CD4-positive, alpha-beta T cell (primary cell): ENCODE data around the gene LMO4. TPM values are rescaled to one million over a fixed set of nuclear protein-coding genes. Genes with fewer than 3 reads are reported as not detected.

Source experiments
- ATAC-seq: fragments of 200-7000 bp; cut with Tn5 transposase; one replicate; pipeline ENCODE4 v1.10.0; 2022; ENCODE audit warnings: mild to moderate bottlenecking; ENCODE audit not compliant: poor library complexity
- CTCF ChIA-PET: fragments of 350-600 bp; sonication (Branson Sonifier 250); formaldehyde crosslinking; loops from one replicate; lab custom pipeline; 2021; ENCODE audit warnings: antibody characterized with exemption, inconsistent platforms; lab: Charles Lee
- POLR2A ChIA-PET: fragments of 350-600 bp; sonication (Branson Sonifier 250); formaldehyde crosslinking; loops from one replicate; lab custom pipeline; 2021; ENCODE audit warnings: antibody characterized with exemption, inconsistent platforms; lab: Charles Lee
- DNase-seq, 14 experiments: peaks; one replicate each; pipeline ENCODE4 v3.0.0-alpha.2; 2013 to 2020; ENCODE audit warnings: mixed read lengths in 2 of 14
- H3K27ac ChIP-seq, 2 donors: one replicate each; pipeline versions ENCODE4 v1.5.1 to v1.7.0; 2013; ENCODE audit warnings: low read length in 2 of 2, low read depth in 1 of 2, mild to moderate bottlenecking in 1 of 2
- H3K27me3 ChIP-seq, 2 experiments: 1 replicate in 1 of 2; 2 replicates in 1 of 2; pipeline versions ENCODE4 v1.6.1 to v1.7.0; 2013; ENCODE audit warnings: low read length in 2 of 2, control low read depth in 1 of 2, mild to moderate bottlenecking in 1 of 2, moderate library complexity in 1 of 2; ENCODE audit not compliant: insufficient read depth in 2 of 2, control insufficient read depth in 1 of 2
- H3K36me3 ChIP-seq: one replicate; pipeline ENCODE4 v1.6.1; 2013; ENCODE audit warnings: low read length, control low read depth; ENCODE audit not compliant: insufficient read depth
- H3K4me1 ChIP-seq: one replicate; pipeline ENCODE4 v1.6.1; 2013; ENCODE audit warnings: low read length, control low read depth; ENCODE audit not compliant: insufficient read depth
- H3K4me3 ChIP-seq: one replicate; pipeline ENCODE4 v1.5.1; 2013; ENCODE audit warnings: mild to moderate bottlenecking, low read length, moderate library complexity
- H3K9me3 ChIP-seq, 2 experiments: 1 replicate in 1 of 2; 2 replicates in 1 of 2; pipeline versions ENCODE4 v1.6.1 to v1.7.0; 2013; ENCODE audit warnings: low read length in 2 of 2, mild to moderate bottlenecking in 2 of 2, control low read depth in 1 of 2, moderate library complexity in 1 of 2; ENCODE audit not compliant: control insufficient read depth in 1 of 2, insufficient read depth in 1 of 2
- H3K27ac Mint-ChIP-seq: one replicate; pipeline ENCODE4 v1.8.0; 2020; ENCODE audit warnings: mixed read lengths
- H3K27me3 Mint-ChIP-seq: one replicate; pipeline ENCODE4 v1.8.0; 2021; ENCODE audit warnings: mixed read lengths
- H3K36me3 Mint-ChIP-seq: one replicate; pipeline ENCODE4 v1.8.0; 2021; ENCODE audit warnings: low read depth, mixed read lengths
- H3K4me1 Mint-ChIP-seq: one replicate; pipeline ENCODE4 v1.8.0; 2021; ENCODE audit warnings: low read depth, mixed read lengths
- H3K4me3 Mint-ChIP-seq: one replicate; pipeline ENCODE4 v1.8.0; 2020; ENCODE audit warnings: mild to moderate bottlenecking, mixed read lengths
- H3K9me3 Mint-ChIP-seq: one replicate; pipeline ENCODE4 v1.8.0; 2020; ENCODE audit warnings: mixed read lengths
- intact Hi-C, 2 experiments: fragments of 100-400 bp; cut with DNase I in 1 of 2; cut with micrococcal nuclease in 1 of 2; formaldehyde crosslinking; loops; one replicate each; pipeline versions ENCODE4 v1.15.1 to v1.9.0; 2023 to 2025; cut with DNase I, micrococcal nuclease
- total RNA-seq, 174 experiments: library from RNA in 2 of 174; stranded (reverse) in 2 of 174; gene quantifications; one replicate each; pipeline ENCODE4 v1.2.3 and lab custom pipeline; 2021 to 2026
- TF ChIP-seq, protein P1 (sequence below): fragments of 200-600 bp; IDR thresholded peaks from one replicate; pipeline ENCODE4 v1.8.0; 2022; ENCODE audit warnings: antibody characterized with exemption, mild to moderate bottlenecking

The LMO4 gene
- total RNA-seq, 2 experiments from 2014 or later = 16.0 to 18.2 TPM

DNA sequence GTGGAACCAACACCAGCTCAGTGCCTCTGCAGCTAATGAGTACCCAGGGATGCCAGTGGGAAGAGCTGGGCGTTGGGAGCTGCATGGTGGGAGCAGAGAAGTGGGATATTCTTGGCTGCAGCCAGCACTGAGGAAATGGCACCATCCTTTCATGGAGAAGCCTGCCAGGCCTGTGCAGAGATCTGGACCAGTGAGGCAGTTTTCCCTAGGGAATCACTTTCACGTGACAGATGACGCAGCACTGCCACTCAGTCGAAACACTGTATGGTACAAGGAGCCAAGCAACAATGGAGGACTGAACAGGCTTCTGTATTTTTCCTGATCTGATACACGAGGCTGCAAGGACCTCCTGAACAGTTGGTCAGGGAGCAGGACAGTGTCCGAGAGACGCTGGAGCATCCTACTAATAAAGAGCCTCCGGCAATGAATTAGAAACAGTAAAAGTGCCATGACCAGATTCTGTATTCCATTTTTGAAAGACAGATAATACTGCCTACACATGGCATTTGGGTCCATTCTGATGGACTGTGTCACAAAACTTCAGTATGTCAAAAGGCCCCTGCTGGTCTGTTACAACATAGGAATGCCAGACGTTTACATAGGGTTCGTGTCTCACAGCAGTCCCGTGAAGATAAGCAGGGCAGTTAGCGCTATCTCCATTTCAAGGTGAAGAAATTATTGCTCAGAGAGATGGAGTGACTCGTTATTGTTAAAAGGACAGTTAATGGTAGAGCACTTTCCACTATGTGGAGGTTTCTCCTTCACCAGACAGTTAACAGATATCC lies 44.0 kb upstream of the LMO4 start:
- Histone ChIP-seq H3K4me3 (no peak overlapping the region), H3K27me3 (no peaks in the 10 kb centered on the region), H3K27ac (no peak overlapping the region), H3K4me1 (no peaks in the 10 kb centered on the region), H3K9me3 (no peaks in the 10 kb centered on the region), H3K36me3 (no peaks in the 10 kb centered on the region)
- TF ChIP-seq, protein P1, sequence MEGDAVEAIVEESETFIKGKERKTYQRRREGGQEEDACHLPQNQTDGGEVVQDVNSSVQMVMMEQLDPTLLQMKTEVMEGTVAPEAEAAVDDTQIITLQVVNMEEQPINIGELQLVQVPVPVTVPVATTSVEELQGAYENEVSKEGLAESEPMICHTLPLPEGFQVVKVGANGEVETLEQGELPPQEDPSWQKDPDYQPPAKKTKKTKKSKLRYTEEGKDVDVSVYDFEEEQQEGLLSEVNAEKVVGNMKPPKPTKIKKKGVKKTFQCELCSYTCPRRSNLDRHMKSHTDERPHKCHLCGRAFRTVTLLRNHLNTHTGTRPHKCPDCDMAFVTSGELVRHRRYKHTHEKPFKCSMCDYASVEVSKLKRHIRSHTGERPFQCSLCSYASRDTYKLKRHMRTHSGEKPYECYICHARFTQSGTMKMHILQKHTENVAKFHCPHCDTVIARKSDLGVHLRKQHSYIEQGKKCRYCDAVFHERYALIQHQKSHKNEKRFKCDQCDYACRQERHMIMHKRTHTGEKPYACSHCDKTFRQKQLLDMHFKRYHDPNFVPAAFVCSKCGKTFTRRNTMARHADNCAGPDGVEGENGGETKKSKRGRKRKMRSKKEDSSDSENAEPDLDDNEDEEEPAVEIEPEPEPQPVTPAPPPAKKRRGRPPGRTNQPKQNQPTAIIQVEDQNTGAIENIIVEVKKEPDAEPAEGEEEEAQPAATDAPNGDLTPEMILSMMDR = no peak
- ATAC-seq = no peak
- Mint-ChIP-seq H3K27ac (no peak overlapping the region), H3K36me3 (no peaks in the 10 kb centered on the region), H3K4me3 (no peak overlapping the region), H3K27me3 (peaks cover 3% of the 10 kb centered on the region), H3K4me1 (no peaks in the 10 kb centered on the region), H3K9me3 (no peaks in the 10 kb centered on the region)
- ChIA-PET POLR2A (no interaction called here), CTCF (no interaction called here)
- intact Hi-C loops = no loop called here
- DNase-seq = no peak

DNA sequence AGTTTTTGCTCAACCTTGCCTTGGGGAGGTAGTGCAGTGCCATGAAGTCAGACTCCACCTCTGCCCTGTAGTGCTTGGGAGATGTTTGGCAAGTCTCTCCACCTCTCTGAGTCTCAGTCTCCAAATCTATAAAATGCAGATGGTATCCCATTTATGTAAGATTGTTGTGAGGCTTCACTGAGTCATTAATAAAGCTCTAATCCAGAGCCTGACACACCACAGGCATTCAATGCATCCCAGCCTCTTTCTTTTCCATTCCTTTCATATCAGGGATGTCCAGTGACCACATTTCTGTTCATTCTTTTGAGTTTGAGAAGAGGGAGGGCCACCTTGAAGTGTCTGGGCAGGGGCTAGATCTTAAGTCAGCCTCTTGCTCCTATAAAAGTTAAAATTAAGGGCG lies 37.6 kb upstream of the LMO4 start:
- ATAC-seq (no peak), DNase-seq (no peak)
- Histone ChIP-seq H3K9me3 (no peaks in the 10 kb centered on the region), H3K4me3 (no peak overlapping the region), H3K27ac (no peak overlapping the region), H3K4me1 (no peaks in the 10 kb centered on the region), H3K27me3 (no peaks in the 10 kb centered on the region), H3K36me3 (no peaks in the 10 kb centered on the region)
- H3K36me3 Mint-ChIP-seq = no peaks in the 10 kb centered on the region
- no peak overlapping the region for H3K27ac Mint-ChIP-seq
- H3K4me3 Mint-ChIP-seq = no peak overlapping the region
- CTCF ChIA-PET = no interaction called here
- peaks cover 7% of the 10 kb centered on the region for H3K27me3 Mint-ChIP-seq
- POLR2A ChIA-PET = no interaction called here
- TF ChIP-seq, protein P1 = no peak
- H3K4me1 Mint-ChIP-seq = no peaks in the 10 kb centered on the region
- intact Hi-C loops = loop anchor here in 1 of 2 experiments (5.0 to 10.0 kb wide), 2 partner anchors 774 to 1301 kb away; no protein-coding TSS in a partner anchor
- H3K9me3 Mint-ChIP-seq = no peaks in the 10 kb centered on the region

DNA sequence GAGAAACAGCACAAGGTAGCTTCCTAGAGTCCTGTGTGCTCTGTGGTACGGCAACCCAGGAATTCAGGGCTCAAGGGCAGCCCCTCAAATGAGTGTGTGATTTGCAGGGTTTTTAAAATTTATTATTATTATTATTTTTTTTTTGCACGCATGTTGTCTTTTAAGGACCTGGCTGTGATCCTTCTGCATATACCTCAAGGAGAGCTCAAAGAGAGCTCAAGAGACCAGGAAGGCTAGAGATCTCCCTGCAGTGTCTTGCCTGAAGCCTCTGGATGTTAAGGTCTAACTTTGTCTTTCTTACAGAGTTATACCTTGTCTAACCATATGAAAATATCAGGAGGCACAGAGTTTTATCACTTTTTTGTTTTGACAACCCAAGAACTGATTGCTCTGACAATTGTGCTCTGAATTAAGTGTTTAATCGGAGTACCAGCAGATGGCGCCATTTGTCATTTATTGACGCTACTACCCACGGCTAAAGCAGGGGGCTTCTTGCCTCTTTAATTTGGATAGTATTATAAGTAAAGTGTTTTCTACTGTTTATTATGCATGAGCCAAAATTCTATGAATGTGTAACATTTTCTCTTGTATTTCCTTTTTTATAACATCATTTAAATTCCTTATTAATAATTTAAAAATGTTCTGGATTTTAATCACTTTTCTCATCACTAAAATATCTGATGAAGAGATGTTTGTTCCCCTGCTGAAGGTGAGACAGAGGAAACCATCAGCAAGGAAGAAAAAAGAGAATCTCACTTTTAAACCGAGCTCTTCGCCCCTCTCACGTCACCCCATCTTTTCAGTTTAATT lies 35.8 kb upstream of the LMO4 start:
- Mint-ChIP-seq H3K9me3 (no peaks in the 10 kb centered on the region), H3K4me3 (no peak overlapping the region), H3K27ac (no peak overlapping the region), H3K27me3 (peaks cover 7% of the 10 kb centered on the region), H3K36me3 (no peaks in the 10 kb centered on the region), H3K4me1 (no peaks in the 10 kb centered on the region)
- intact Hi-C loops = loop anchor here (1.0 to 10.0 kb wide), 7 partner anchors 156 to 1302 kb away; no protein-coding TSS in a partner anchor
- ChIA-PET CTCF (interaction anchor here (2.3 kb wide), 1 partner anchor 661 kb away, joined by 11 read pairs; no protein-coding TSS in a partner anchor), POLR2A (no interaction called here)
- no peaks in the 10 kb centered on the region for H3K27me3 ChIP-seq
- DNase-seq (peak; percentile 12 to 81 (median 44)), ATAC-seq (peak; percentile 52)
- H3K27ac ChIP-seq = no peak overlapping the region
- H3K9me3 ChIP-seq = no peaks in the 10 kb centered on the region
- H3K4me1 ChIP-seq = no peaks in the 10 kb centered on the region
- no peaks in the 10 kb centered on the region for H3K36me3 ChIP-seq
- TF ChIP-seq, protein P1 = peak; percentile 87
- no peak overlapping the region for H3K4me3 ChIP-seq
